Measurements from ENCODE around the gene STMND1.

STMND1 gene

DNA sequence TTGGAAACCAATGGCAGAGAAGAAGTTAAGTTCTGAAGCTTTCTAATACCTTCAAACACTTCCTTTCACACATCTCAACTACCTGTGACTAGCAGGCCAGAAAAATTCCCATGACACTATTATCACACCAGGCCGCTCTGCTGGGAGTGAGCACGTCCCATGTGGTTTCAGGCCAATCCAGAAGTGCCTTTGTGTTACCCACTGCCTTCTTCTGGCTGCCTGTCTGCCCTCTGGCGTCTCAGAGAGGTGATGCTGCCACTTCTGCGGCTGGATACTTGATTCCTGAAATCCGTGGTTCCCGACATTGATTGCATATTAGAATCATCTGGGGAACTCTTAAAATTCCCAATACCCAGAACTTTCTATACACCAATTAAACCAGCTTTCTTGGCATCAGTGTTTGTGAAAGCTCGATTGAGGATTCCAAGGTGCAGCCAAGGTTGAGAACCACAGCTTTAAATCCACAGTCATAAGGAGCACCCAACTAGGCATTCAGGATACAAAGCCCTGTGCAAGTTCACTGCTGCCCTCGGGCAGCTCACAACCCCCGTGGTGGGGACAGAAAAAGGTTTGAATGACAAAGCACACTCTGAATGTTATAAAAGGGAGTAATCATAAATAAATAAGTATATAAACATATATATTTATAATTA, 65.6 kb downstream of the STMND1 start:
- peak in 1 of 3 donors; percentile 24 for DNase-seq

DNA sequence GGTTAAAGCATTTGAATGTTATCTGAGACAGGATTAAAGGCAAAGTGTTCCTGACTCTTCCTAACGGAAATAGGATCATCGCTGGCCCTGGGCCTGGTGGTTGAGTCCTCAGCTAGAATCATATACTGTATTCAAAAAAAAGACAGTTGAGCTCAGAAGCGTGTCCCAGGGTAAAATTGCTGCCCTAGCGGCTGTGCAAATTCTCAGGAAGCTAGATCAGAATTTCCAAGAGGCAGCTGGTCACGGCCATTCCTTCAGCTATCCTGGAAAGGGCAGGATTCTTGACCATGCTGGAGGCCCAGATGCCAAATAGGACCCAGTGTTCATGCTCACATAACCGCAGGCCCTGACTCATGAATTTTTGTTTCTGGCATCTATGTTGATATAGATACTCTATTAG, 67.4 kb downstream of the STMND1 start:
- no peak for DNase-seq

DNA sequence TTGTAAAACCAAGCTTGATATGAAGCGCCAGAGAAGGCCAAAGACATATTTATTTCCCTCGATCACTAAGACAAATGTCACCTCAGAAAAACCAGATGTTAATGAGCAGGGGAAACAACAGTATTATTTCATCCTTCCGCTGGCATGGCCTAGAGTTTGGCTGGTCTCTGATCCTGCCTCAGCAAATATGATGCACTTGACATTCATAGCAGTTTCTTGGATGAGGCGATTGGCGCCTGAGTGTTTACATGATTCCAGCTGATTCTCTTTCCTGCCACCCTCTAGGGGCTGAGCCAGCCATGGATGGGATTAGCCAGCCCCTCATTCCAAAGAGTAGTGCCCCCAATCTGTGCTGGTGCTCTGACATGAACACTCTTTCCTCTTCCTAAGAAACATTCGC, 67.9 kb downstream of the STMND1 start:
- DNase-seq = no peak

DNA sequence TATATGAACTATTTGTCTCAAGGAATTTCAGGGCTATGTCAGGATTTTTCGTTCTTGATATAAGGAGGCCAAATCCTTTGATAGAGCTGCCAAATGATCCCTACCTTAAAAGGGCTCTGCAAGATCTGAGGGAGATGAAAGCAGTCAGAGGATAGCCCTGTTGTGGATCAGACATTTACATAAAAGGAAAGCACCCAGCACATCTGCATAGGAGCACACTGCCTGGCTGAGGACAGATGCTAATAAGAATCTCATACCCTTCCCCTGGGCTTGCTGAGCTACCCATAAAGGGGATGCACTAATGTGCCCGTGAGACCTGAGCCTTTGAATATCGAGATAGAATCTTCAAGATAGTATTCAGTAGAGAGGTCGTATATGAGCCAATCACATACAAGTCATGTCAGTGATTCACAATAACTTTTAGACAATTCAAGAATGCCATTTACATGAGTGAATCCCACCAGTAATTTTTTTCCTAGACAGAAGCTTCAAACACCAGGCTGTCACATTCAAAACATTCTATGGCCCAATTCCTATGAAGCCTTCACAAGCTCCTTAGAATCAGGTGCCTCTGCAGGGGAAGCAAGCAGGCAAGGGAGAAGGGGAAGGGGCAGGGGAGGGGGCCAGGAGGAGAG, 71.1 kb downstream of the STMND1 start:
- no peak for DNase-seq

DNA sequence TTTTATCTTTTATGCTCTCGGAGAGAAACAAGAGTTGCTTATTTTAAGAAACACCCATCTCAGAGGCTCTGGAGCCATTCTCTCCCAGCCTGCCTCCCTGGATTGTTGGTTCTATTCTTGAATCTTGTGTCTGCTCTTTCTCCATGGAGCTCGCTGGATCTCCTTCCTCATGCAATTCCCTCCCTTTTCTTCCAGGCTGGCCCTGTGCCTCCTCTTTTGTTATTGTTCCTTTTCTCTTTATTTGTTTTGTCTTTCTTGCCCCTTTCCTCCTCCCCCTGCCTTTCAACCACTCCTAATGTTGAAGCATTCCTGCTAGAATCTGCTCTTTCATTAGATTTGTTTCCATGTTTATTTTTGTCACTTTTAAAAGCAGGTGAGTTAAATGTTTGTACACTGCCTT, 76.5 kb downstream of the STMND1 start:
- DNase-seq = no peak

DNA sequence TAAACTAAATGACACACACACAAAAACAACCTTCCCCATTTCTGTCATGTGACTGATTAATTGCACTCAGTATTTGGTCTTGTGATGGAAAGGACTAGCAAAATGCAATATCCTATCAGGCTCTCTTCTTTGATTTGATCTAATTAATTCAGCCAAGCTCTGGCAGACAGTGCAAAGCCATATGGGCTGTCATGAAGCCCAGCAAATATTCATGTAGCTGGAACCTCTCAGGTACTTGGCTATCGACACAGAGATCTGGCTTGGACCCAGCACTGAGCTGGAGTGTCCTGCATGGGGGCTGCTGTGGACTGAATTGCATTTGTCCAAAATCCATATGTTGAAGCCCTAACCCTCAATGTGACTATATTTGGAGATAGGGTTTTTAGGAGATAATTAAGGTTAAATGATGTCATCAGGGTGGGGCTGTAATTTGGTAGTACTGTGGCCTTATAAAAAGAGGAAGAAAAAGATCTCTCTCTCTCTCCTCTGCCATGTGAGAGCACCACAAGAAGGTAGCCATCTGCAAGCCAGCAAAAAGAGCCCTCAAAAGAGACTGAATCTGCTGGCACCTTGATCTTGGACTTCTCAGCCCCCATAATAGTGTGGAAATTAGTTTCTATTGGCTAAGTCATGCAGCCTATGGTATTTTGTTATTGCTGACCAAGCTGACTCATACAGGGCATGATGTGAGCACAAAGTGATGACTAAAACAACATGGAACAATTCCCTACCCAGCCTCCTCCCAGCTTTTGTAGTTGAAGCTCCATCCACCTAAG, 77.1 kb downstream of the STMND1 start:
- peak; percentile 20 to 50 (median 46) for DNase-seq

DNA sequence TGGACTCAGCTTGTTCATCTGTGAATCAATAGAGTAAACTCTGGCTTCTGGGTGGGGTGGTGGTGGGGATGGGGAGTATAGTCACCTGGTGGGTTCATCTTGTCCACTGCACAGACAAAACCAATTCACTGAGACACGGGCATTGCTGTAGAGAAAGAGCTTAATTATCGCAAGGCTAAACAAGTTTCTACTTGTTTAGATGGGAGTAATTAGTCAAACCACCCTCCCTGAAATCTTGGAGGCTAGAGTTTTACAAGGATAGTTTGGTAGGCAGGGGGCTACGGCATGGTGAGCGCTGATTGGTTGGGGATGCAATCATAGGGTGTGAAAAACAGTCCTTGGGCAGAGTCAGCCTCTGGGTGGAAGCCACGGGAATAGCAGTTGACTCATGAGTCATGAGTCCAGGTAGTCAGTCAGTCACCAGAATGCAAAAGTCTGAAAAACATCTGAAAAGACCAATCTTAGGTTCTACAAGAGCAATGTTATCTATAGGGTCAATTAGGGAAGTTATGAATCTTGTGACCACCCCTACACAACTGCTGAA, 77.8 kb downstream of the STMND1 start:
- no peak for DNase-seq

Data from suppressor macrophage treated with lipopolysaccharide for 1 hour (primary cell).